ENCODE measurements around the gene GZF1.

The GZF1 gene

DNA sequence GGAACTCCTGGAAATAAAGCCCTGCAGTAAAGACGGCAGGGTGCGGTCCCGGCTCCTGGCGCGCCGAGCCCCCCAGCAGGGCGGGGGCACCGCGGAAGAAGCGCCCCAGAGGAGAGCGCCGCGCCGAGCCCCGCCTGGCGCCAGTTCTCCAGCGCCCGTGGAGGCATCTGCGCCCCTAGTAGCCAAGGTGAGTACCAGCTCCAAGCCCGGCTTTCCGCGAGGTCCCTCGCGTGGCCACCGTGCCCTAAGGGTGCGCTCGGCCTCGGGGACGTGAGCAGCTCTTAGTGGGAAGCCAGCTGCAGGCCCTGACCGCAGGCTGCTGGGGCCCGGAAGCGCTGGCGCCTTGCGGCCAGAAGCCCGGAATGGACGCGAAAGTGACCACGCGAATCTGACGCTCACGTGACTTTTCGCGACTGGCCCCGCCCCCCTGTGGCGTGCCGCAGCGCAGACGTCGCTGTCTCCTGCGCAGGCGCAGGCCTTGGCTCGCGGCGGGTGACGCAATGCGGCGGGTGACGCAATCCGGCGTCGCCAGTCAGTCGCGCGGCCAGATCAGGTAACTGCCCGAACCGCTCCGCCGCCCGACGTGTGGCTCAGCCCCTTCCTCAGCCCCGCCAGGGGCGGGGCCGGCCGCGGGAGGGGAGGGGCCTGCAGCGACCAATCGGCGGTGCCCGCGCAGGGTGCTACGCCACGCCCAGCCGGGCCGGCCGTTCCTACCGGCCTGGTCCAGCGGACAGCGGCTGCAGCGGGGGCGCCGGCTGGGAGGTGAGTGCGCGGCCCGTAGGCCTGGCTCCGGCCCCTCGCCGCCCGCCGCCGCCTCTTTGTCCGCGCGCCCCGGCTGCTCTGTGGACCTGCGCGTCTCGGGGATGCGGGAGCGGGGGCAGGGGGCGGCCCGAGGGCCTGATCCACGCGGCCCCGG lies at the start of gene GZF1:
Gene GZF1, plus strand, starts transcription at position 707 of the 916 bp plus-strand sequence. CDS start 2,202 bp downstream, outside the sequence.
- peak within 1 kb of the TSS; percentile 95 for H3K27ac Mint-ChIP-seq
- peaks cover 54% of the 10 kb centered on the region for H3K4me1 Mint-ChIP-seq
- H3K27me3 Mint-ChIP-seq: no peaks in the 10 kb centered on the region
- H3K4me3 Mint-ChIP-seq: peak within 1 kb of the TSS; percentile 91
- no peaks in the 10 kb centered on the region for H3K9me3 Mint-ChIP-seq
- peaks cover 14% of the 10 kb centered on the region for H3K36me3 Mint-ChIP-seq

DNA sequence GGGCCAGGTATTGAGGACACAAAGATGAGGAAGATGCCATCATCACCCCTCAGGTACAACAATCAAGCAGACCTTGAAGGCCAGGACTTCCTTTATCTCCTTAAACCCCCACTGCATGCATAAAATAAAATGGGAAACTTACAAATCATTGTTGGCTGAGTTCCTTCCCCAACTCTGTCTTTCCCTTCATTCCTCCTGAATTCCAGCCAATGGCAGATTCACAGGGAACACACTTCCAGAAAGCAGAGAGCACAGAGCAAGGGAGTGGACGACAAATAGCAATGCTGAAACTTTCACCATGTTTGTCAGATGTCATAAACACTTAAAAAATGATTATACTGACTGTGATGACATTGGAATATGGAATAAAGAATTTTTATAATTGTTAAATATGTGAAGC lies 48.7 kb upstream of the GZF1 start:
- Mint-ChIP-seq H3K27ac (no peak overlapping the region), H3K36me3 (no peaks in the 10 kb centered on the region), H3K4me1 (no peaks in the 10 kb centered on the region), H3K4me3 (no peak overlapping the region), H3K27me3 (peaks cover 3% of the 10 kb centered on the region), H3K9me3 (no peaks in the 10 kb centered on the region)

DNA sequence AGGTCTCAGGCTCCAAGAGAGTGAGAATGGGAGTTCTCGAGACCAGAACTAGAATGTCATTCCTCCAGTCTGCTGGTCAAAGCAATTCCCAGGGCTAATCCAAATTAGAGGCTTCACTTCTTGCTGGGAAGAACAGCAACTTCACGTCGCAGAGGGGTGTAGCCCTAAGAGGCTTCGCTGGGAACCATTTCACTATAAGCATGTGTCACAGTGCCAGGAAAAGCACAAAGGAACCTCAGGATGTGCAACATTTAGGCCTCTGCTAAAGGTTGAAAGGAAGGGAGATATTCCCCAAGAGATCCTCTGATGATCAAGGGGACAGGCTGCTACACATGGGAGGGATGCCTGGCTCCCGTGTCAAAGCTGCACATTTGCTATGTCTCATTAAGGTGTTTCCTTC lies 47.3 kb upstream of the GZF1 start:
- Mint-ChIP-seq H3K4me3 (no peak overlapping the region), H3K27ac (no peak overlapping the region), H3K4me1 (no peaks in the 10 kb centered on the region), H3K27me3 (peaks cover 3% of the 10 kb centered on the region), H3K9me3 (no peaks in the 10 kb centered on the region), H3K36me3 (no peaks in the 10 kb centered on the region)

DNA sequence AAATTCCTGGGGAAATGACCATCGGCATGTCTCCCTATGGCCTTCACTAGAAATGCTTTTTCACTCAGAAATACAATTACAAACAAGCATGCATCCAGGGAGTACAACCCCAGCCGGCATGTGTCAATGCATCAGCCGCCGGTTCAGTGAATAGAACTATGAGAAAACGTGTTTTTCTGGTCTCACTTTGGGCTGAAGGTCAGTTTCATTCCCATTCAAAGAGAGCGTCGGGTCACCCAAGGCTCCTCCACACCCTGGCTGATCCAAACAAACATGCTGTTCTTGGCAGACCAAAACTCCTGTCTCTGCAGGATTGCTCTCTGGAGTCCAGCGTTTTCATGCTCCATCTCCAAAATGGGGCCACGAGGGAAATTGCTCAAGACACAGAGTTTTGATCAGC lies 46.9 kb upstream of the GZF1 start:
- Mint-ChIP-seq H3K27ac (no peak overlapping the region), H3K4me1 (no peaks in the 10 kb centered on the region), H3K36me3 (no peaks in the 10 kb centered on the region), H3K27me3 (peaks cover 3% of the 10 kb centered on the region), H3K9me3 (no peaks in the 10 kb centered on the region), H3K4me3 (no peak overlapping the region)

DNA sequence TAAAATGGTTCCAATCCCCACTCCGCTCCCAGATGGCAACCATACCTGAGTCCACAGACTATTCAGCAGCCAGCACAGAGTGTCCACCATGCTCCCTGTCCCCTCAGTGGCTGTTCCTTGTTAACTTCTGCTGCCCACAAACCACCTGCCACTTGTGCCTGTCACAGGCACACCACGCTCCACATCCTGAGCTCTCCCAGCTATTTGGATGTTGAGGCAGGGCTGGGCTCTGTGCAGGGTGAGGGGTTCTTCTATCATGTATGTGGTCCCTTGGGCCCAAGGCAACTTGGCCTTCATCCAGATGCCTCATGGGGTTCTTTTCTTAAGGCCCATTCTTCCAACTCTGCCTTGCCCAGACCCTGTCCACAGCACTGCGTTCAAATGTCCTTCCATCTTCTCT lies 45.4 kb upstream of the GZF1 start:
- Mint-ChIP-seq H3K36me3 (no peaks in the 10 kb centered on the region), H3K4me1 (no peaks in the 10 kb centered on the region), H3K27me3 (peaks cover 1% of the 10 kb centered on the region), H3K9me3 (no peaks in the 10 kb centered on the region), H3K27ac (no peak overlapping the region), H3K4me3 (no peak overlapping the region)

DNA sequence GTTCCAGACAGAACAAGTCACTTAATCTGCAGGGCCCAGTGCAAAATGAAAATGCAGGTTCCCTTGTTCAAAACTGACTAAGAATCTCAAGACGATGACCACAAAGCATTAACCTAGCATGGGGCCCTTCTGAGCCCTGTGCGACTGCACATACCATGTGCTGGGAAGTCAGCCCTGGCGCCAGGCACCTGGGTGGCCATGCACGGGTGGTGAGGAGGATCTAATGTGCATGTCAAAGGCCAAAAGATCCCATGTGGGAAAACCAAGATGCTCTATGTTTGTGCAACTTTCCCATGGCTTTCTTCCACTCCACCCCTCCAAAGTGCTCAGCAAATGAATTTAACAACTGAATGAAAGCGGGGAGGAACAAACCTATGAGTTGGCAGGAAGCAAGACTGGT lies 44.9 kb upstream of the GZF1 start:
- Mint-ChIP-seq H3K27me3 (peaks cover 1% of the 10 kb centered on the region), H3K27ac (no peak overlapping the region), H3K36me3 (no peaks in the 10 kb centered on the region), H3K4me3 (no peak overlapping the region), H3K9me3 (no peaks in the 10 kb centered on the region), H3K4me1 (no peaks in the 10 kb centered on the region)

DNA sequence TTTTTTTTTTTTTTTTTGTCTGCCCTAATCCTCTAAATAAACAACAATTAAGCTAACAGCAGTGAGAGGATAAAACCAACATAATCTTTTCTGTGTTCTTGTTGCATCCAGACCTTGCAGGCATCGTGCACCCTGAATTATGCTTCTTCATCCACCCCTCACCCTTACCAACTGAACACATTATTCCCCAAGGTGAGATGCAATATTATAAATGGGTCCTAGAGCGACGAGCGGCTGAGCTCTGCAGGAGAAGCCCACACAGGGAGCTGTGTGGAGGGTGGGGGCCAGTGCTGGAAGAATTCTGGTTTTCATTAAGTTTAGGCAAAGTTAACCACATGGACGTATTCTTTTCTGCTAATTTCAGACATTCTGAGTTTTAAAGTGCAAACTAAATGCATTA lies 43.6 kb upstream of the GZF1 start:
- Mint-ChIP-seq H3K4me1 (no peaks in the 10 kb centered on the region), H3K27me3 (peaks cover 1% of the 10 kb centered on the region), H3K9me3 (no peaks in the 10 kb centered on the region), H3K4me3 (no peak overlapping the region), H3K27ac (no peak overlapping the region), H3K36me3 (no peaks in the 10 kb centered on the region)

DNA sequence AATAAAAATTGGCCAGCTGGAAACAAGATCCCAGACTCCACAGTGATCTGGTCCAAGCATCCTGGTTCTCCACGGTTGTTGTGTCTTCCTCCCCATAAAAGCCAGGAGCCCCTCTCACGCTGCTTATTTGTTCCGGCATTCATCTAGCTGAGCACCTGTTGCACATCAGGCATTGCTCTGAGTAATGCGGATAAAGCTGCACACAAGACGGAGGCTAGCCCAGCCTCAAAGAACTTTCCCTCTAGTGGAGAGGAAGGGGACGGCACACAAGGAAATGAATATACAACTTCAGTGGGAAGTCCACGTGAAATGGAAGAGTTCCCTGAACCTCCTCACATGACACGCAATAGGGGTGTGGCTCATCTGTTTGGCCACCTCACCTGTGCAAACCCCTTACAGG lies 41.7 kb upstream of the GZF1 start:
- no peaks in the 10 kb centered on the region for H3K4me1 Mint-ChIP-seq
- no peak overlapping the region for H3K4me3 Mint-ChIP-seq
- no peaks in the 10 kb centered on the region for H3K9me3 Mint-ChIP-seq
- H3K36me3 Mint-ChIP-seq: no peaks in the 10 kb centered on the region
- H3K27me3 Mint-ChIP-seq: peaks cover 4% of the 10 kb centered on the region
- no peak overlapping the region for H3K27ac Mint-ChIP-seq

DNA sequence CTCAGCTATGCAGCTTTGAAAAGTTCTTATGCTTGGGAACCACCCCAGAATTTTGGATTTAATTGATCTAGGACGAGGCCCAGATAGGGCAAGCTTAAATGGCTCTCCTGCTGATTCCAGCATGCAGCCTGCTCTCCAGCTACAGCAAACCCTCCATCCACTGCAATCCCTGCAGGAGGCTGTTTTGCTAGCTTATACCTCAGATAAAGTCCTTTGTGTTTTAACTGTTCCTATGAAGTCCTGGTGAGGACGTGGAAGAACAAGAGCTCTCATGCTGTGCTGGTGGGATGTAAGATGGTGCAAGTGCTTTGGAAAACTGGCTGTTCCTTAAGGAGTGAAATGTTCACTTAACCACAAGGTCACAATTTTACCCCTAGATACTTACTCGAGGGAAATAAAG lies 36.9 kb upstream of the GZF1 start:
- peaks cover 4% of the 10 kb centered on the region for H3K27me3 Mint-ChIP-seq
- H3K4me3 Mint-ChIP-seq: no peak overlapping the region
- no peaks in the 10 kb centered on the region for H3K36me3 Mint-ChIP-seq
- no peaks in the 10 kb centered on the region for H3K9me3 Mint-ChIP-seq
- H3K27ac Mint-ChIP-seq: no peak overlapping the region
- H3K4me1 Mint-ChIP-seq: no peaks in the 10 kb centered on the region

DNA sequence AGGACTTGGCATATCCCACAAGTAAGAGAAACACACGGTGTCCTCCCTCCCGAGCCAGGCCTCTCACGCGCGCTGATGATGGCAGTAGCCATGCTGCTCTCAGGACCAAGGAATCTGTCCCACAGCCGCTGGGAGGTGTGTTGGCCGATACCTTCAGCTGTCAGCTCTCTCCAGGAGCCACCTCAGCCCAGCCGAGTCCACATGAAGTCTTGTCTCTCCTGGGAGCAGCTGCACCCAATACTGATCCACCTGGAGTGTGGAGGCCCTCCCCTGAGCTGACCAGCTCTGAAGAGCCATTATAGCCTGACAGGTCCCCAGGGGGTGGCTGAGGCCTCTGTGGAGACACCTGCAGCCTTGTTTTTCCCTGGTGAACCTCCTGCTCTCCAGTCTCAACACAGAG lies 35.2 kb upstream of the GZF1 start:
- Mint-ChIP-seq H3K27ac (no peak overlapping the region), H3K4me3 (no peak overlapping the region), H3K36me3 (no peaks in the 10 kb centered on the region), H3K4me1 (no peaks in the 10 kb centered on the region), H3K27me3 (peaks cover 3% of the 10 kb centered on the region), H3K9me3 (no peaks in the 10 kb centered on the region)

DNA sequence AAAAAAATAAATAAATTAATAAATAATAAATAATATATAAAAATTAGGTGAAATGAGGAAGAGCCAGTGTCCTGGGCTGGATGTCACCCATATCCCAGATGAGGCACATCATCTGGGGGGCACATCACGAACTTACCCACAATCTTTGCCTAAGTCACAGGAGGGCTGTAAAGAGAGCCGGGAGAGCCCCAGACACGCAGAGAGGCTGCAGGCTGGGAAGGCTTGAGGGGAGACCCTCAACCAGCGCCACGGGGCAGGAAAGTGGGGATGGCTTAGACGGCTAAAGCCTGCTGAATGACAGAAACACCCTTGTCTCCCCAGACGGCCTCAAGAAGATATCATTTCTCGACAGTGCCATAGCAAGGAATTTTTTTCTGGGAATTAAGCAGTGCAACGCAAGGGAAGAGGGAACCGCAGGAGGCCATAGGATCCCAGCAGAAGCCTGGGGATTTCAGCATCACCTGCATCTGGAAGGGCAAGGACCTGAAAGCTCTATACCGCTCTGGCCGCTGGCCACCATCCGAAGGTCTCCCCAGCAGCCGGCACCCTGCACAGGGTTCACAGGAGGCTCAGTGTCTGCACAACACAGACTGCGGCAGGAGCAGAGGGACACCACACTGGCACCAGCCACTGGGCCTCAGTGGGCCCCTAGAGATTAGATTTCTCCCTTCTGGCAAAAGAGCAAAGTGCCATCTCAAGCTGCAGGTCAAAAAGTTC lies 34.2 kb upstream of the GZF1 start:
- Mint-ChIP-seq H3K4me3 (no peak overlapping the region), H3K4me1 (no peaks in the 10 kb centered on the region), H3K27ac (no peak overlapping the region), H3K36me3 (no peaks in the 10 kb centered on the region), H3K27me3 (peaks cover 3% of the 10 kb centered on the region), H3K9me3 (no peaks in the 10 kb centered on the region)

DNA sequence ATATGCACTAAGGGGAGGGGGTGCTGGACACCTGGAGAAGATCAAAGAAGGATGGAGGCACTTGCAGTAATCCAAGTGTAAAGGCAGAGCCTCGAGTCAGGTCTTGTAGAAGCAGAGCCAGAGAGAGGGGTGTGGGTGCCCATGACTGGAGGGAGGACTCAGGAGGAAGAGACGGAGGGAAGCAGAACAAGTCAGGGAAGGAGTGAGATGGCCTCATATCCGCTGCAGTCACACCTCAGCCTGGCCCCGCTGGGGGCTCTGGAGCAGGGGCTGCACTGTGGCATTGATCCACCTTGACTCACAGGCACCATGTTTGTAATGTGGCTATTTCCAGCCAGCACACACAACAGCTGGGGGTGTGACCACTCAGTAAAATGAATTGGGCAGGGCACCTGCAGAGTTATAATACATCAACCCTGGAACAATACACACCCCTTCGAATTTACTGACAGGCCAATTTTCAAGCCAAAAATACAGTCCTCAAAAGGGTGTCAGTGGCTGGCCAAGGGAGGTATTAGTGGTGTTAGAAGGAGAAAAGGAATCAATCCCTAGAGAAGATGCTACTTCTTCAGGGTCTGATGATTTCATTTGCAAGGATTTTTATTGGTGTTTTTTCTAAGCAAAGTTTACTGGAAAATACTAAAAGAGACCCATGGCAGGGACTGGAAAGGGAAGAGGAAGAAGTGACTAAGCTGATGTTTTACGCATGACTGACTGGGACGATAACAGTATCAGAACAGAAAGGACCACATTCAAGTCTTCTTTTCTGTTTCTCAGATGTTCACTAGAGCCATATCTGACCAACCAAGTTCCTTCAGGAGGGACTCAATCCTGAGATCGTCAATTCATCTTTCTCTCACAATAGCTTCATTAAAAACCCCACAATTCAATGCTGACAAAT lies 30.3 kb upstream of the GZF1 start:
- Mint-ChIP-seq H3K27ac (no peak overlapping the region), H3K36me3 (no peaks in the 10 kb centered on the region), H3K4me3 (no peak overlapping the region), H3K9me3 (no peaks in the 10 kb centered on the region), H3K27me3 (peaks cover 2% of the 10 kb centered on the region), H3K4me1 (no peaks in the 10 kb centered on the region)

DNA sequence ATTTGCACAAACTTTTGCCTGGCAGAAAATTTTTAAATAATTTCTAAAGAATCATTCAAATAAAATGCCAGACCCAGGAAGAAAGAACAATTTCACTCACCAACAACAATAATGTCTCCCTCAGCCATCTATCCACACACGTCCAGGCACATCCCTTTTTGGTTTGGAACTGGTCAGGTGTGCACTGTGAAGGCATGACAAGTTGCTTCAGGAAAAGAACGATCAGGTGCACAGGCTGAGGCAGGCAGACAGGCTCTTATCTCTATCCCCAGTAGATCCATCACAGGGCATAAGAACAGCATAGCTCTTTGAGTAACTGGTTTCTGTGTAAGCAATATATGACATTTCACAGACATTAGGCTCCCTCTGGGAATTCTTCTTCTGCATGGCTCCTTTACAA lies 29.5 kb upstream of the GZF1 start:
- no peaks in the 10 kb centered on the region for H3K36me3 Mint-ChIP-seq
- H3K9me3 Mint-ChIP-seq: no peaks in the 10 kb centered on the region
- no peak overlapping the region for H3K4me3 Mint-ChIP-seq
- H3K4me1 Mint-ChIP-seq: no peaks in the 10 kb centered on the region
- no peak overlapping the region for H3K27ac Mint-ChIP-seq
- H3K27me3 Mint-ChIP-seq: peaks cover 2% of the 10 kb centered on the region

DNA sequence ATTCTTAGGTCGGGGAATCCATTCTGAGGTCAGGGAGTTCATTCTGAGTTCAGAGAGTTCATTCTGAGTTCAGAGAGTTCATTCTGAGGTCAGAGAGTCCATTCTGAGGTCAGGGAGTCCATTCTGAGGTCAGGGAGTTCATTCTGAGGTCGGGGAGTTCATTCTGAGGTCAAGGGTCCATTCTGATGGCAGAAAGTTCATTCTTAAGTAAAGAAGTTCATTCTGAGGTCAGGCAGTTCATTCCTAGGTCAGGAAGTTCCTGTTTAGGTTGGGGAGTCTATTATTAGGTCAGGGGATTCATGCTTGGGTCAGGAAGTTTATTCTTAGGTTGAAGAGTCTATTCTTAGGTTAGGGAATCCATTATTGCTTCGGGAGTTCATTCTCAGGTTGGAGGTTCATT lies 27.9 kb upstream of the GZF1 start:
- Mint-ChIP-seq H3K27me3 (peaks cover 2% of the 10 kb centered on the region), H3K9me3 (no peaks in the 10 kb centered on the region), H3K4me3 (no peak overlapping the region), H3K27ac (no peak overlapping the region), H3K4me1 (no peaks in the 10 kb centered on the region), H3K36me3 (no peaks in the 10 kb centered on the region)

DNA sequence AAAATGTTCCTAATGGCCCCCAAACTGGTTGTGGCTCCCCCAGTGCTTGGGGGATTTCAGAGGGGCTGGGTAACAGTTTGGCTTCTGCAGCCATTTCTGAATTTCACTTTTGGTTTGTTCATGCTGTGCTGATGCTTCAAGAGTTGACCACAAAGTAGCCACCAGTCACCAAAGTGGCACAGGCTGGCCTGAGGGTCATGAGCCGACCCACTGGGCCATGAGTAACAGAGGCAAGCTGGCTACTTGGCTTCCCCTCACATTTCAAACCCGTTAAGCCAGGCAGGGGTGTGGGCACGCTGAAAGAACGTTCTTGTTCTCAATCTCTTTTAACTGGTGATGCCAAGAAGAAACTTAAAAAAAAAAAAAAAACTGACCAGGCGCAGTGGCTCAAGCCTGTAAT lies 26.5 kb upstream of the GZF1 start:
- Mint-ChIP-seq H3K27me3 (peaks cover 2% of the 10 kb centered on the region), H3K4me1 (no peaks in the 10 kb centered on the region), H3K4me3 (no peak overlapping the region), H3K9me3 (no peaks in the 10 kb centered on the region), H3K36me3 (no peaks in the 10 kb centered on the region), H3K27ac (no peak overlapping the region)

All from activated naive CD4-positive, alpha-beta T cell treated with anti-CD3 and anti-CD28 coated beads, Interleukin-2, amount 50 U/mL, for 24 hours (primary cell).